ENCODE data around the gene ERBB2. TPM values are rescaled to one million over a fixed set of nuclear protein-coding genes. Genes with fewer than 3 reads are reported as not detected.

Gene ERBB2
- total and polyA plus RNA-seq, 2 of the 13 experiments (the other 11 are each of a cell fraction or from before 2014, with no cell fraction given) = 57.7 to 64.1 TPM

DNA sequence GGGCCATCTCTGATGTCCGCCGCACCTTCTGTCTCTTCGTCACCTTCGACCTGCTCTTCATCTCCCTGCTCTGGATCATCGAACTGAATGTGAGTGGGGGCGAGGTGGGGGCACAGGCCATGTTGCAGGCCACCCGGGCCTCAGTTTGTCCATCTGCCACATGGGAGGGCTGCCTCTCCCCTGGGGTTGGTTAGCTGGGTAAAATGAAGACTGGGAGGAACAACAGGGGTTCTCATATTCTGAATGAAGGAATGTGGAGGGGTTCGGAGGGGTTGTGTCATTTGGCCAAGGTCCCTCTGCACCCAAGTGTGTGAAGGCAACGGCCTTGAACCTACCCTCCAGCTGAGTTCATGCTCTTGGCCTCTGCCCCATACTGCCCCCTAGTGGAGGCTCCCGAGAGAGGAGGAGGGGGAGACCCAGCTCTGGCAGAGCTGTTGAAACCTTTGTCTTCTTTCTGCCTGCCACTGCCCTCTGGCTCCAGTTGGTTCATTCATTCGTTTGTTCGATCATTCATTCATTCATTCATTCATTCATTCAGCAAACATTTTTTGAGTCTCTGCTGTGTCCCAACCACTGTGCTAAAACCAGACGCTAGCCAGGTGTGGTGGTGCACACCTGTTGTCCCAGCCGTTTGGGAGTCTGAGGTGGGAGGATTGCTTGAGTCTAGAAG lies 46.1 kb upstream of the ERBB2 start (continued):
- TF ChIP-seq U2AF2 (IDR thresholded peaks at IDR 0.05; ENCODE audit: low read depth, low read length) (no peak), NRL (CRISPR knock-in tag; IDR thresholded peaks at IDR 0.05; ENCODE audit: borderline replicate concordance) (0 out of 2 replicates have a peak, but pooled peaks have one; percentile 10), ZNF432 (CRISPR knock-in tag; IDR thresholded peaks at IDR 0.05; ENCODE audit: borderline replicate concordance) (no peak), ZNF761 (CRISPR knock-in tag; conservative IDR thresholded peaks at IDR 0.05) (no peak), ATF1 (CRISPR knock-in tag; IDR thresholded peaks at IDR 0.05) (no peak), ZFP37 (CRISPR knock-in tag; IDR thresholded peaks at IDR 0.05; ENCODE audit: borderline replicate concordance) (peak; percentile 19; the same call in 1 of the 2 replicates), NR3C1 (CRISPR knock-in tag; IDR thresholded peaks at IDR 0.05) (no peak), ZFP41 (CRISPR knock-in tag; IDR thresholded peaks at IDR 0.05; ENCODE audit: borderline replicate concordance) (no peak), MED1 (CRISPR knock-in tag; IDR thresholded peaks at IDR 0.05) (peak; percentile 40; the same call in 1 of the 2 replicates), ZNF782 (CRISPR knock-in tag; IDR thresholded peaks at IDR 0.05; ENCODE audit: borderline replicate concordance) (no peak), RARA (CRISPR knock-in tag; IDR thresholded peaks at IDR 0.05) (peak; percentile 95)
- TF ChIP-seq, protein P1, sequence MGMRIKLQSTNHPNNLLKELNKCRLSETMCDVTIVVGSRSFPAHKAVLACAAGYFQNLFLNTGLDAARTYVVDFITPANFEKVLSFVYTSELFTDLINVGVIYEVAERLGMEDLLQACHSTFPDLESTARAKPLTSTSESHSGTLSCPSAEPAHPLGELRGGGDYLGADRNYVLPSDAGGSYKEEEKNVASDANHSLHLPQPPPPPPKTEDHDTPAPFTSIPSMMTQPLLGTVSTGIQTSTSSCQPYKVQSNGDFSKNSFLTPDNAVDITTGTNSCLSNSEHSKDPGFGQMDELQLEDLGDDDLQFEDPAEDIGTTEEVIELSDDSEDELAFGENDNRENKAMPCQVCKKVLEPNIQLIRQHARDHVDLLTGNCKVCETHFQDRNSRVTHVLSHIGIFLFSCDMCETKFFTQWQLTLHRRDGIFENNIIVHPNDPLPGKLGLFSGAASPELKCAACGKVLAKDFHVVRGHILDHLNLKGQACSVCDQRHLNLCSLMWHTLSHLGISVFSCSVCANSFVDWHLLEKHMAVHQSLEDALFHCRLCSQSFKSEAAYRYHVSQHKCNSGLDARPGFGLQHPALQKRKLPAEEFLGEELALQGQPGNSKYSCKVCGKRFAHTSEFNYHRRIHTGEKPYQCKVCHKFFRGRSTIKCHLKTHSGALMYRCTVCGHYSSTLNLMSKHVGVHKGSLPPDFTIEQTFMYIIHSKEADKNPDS (CRISPR knock-in tag; IDR thresholded peaks at IDR 0.05) = no peak
- TF ChIP-seq, protein P2, sequence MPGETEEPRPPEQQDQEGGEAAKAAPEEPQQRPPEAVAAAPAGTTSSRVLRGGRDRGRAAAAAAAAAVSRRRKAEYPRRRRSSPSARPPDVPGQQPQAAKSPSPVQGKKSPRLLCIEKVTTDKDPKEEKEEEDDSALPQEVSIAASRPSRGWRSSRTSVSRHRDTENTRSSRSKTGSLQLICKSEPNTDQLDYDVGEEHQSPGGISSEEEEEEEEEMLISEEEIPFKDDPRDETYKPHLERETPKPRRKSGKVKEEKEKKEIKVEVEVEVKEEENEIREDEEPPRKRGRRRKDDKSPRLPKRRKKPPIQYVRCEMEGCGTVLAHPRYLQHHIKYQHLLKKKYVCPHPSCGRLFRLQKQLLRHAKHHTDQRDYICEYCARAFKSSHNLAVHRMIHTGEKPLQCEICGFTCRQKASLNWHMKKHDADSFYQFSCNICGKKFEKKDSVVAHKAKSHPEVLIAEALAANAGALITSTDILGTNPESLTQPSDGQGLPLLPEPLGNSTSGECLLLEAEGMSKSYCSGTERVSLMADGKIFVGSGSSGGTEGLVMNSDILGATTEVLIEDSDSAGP (CRISPR knock-in tag; IDR thresholded peaks at IDR 0.05; ENCODE audit: borderline replicate concordance) = peak; percentile 25; the same call in 1 of the 2 replicates
- TF ChIP-seq, protein P3, sequence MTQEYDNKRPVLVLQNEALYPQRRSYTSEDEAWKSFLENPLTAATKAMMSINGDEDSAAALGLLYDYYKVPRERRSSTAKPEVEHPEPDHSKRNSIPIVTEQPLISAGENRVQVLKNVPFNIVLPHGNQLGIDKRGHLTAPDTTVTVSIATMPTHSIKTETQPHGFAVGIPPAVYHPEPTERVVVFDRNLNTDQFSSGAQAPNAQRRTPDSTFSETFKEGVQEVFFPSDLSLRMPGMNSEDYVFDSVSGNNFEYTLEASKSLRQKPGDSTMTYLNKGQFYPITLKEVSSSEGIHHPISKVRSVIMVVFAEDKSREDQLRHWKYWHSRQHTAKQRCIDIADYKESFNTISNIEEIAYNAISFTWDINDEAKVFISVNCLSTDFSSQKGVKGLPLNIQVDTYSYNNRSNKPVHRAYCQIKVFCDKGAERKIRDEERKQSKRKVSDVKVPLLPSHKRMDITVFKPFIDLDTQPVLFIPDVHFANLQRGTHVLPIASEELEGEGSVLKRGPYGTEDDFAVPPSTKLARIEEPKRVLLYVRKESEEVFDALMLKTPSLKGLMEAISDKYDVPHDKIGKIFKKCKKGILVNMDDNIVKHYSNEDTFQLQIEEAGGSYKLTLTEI (CRISPR knock-in tag; conservative IDR thresholded peaks at IDR 0.05) = no peak
- TF ChIP-seq, protein P4, sequence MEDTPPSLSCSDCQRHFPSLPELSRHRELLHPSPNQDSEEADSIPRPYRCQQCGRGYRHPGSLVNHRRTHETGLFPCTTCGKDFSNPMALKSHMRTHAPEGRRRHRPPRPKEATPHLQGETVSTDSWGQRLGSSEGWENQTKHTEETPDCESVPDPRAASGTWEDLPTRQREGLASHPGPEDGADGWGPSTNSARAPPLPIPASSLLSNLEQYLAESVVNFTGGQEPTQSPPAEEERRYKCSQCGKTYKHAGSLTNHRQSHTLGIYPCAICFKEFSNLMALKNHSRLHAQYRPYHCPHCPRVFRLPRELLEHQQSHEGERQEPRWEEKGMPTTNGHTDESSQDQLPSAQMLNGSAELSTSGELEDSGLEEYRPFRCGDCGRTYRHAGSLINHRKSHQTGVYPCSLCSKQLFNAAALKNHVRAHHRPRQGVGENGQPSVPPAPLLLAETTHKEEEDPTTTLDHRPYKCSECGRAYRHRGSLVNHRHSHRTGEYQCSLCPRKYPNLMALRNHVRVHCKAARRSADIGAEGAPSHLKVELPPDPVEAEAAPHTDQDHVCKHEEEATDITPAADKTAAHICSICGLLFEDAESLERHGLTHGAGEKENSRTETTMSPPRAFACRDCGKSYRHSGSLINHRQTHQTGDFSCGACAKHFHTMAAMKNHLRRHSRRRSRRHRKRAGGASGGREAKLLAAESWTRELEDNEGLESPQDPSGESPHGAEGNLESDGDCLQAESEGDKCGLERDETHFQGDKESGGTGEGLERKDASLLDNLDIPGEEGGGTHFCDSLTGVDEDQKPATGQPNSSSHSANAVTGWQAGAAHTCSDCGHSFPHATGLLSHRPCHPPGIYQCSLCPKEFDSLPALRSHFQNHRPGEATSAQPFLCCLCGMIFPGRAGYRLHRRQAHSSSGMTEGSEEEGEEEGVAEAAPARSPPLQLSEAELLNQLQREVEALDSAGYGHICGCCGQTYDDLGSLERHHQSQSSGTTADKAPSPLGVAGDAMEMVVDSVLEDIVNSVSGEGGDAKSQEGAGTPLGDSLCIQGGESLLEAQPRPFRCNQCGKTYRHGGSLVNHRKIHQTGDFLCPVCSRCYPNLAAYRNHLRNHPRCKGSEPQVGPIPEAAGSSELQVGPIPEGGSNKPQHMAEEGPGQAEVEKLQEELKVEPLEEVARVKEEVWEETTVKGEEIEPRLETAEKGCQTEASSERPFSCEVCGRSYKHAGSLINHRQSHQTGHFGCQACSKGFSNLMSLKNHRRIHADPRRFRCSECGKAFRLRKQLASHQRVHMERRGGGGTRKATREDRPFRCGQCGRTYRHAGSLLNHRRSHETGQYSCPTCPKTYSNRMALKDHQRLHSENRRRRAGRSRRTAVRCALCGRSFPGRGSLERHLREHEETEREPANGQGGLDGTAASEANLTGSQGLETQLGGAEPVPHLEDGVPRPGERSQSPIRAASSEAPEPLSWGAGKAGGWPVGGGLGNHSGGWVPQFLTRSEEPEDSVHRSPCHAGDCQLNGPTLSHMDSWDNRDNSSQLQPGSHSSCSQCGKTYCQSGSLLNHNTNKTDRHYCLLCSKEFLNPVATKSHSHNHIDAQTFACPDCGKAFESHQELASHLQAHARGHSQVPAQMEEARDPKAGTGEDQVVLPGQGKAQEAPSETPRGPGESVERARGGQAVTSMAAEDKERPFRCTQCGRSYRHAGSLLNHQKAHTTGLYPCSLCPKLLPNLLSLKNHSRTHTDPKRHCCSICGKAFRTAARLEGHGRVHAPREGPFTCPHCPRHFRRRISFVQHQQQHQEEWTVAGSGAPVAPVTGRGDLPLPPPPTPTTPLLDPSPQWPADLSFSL (CRISPR knock-in tag; IDR thresholded peaks at IDR 0.05) = no peak
